HG03139 (cell line): ENCODE data around the gene SF3B4.
A peak's percentile ranks its signal among the peaks of the same experiment; 100 is the strongest.
"Not testable (repeated sequence)": the region's sequence is repeated elsewhere in the genome, so short reads cannot be mapped to it uniquely, and the experiment has no call there.

Source experiments
- ATAC-seq: cut with Tn5 transposase; IDR thresholded peaks from one replicate; pipeline ENCODE4 v1.9.1; 2021; ENCODE audit not compliant: unreplicated experiment

Gene SF3B4

GRCh38 chr1:149927563-149928400 lies at the start of gene SF3B4:
TSS of gene SF3B4 (minus strand) at chr1:149927803. CDS start at chr1:149927759, 44 bp downstream.
- peak; percentile 90 for ATAC-seq

- ATAC-seq: no peak
Measured at GRCh38 chr1:149977345-149977744, 49.7 kb upstream of the SF3B4 start.

- ATAC-seq: no peak
Measured at GRCh38 chr1:149972547-149972946, 44.9 kb upstream of the SF3B4 start.

- no peak for ATAC-seq
Measured at GRCh38 chr1:149967646-149968045, 40.0 kb upstream of the SF3B4 start.

- no peak for ATAC-seq
Measured at GRCh38 chr1:149967041-149967440, 39.4 kb upstream of the SF3B4 start.

- ATAC-seq: no peak
Measured at GRCh38 chr1:149966405-149966804, 38.8 kb upstream of the SF3B4 start.

- no peak for ATAC-seq
Measured at GRCh38 chr1:149965440-149965839, 37.8 kb upstream of the SF3B4 start.

GRCh38 chr1:149963358-149963757 lies 35.8 kb upstream of the SF3B4 start:
- no peak for ATAC-seq

GRCh38 chr1:149962736-149963135 lies 35.1 kb upstream of the SF3B4 start:
- ATAC-seq: no peak

- no peak for ATAC-seq
Measured at GRCh38 chr1:149962039-149962647, 34.5 kb upstream of the SF3B4 start.

GRCh38 chr1:149957548-149957947 lies 29.9 kb upstream of the SF3B4 start:
- ATAC-seq: not testable (repeated sequence)

- no peak for ATAC-seq
Measured at GRCh38 chr1:149949911-149950310, 22.3 kb upstream of the SF3B4 start.

- no peak for ATAC-seq
Measured at GRCh38 chr1:149945206-149945605, 17.6 kb upstream of the SF3B4 start.

- ATAC-seq: no peak
Measured at GRCh38 chr1:149942885-149943284, 15.3 kb upstream of the SF3B4 start.

- no peak for ATAC-seq
Measured at GRCh38 chr1:149942207-149942606, 14.6 kb upstream of the SF3B4 start.

- ATAC-seq: no peak
Measured at GRCh38 chr1:149940427-149940826, 12.8 kb upstream of the SF3B4 start.

- ATAC-seq: not testable (repeated sequence)
Measured at GRCh38 chr1:149938668-149939003, 11.0 kb upstream of the SF3B4 start.

- ATAC-seq: no peak
Measured at GRCh38 chr1:149937759-149938158, 10.2 kb upstream of the SF3B4 start.

- no peak for ATAC-seq
Measured at GRCh38 chr1:149936992-149937705, 9.5 kb upstream of the SF3B4 start.

- ATAC-seq: no peak
Measured at GRCh38 chr1:149936170-149936991, 8.8 kb upstream of the SF3B4 start, which contains the start of gene MTMR11. TSS of gene MTMR11 (minus strand) at chr1:149936879. CDS start at chr1:149936647, 232 bp downstream.

- no peak for ATAC-seq
Measured at GRCh38 chr1:149934356-149934755, 6.8 kb upstream of the SF3B4 start.
